HL-60 (cell line): Measurements from ENCODE around the gene ATP2B3.

Source experiments
- DNase-seq, 2 experiments: peaks; one replicate each; pipeline ENCODE4 v3.0.0-alpha.2; 2010 to 2020; ENCODE audit warnings: low read depth in 1 of 2, low spot score in 1 of 2
- H3K27ac ChIP-seq: fragments of 250-450 bp; sonication (Bioruptor Pico); replicated peaks from 2 replicates; pipeline ENCODE4 v1.5.1; 2020; ENCODE audit warnings: mild to moderate bottlenecking, moderate library complexity
- H3K27me3 ChIP-seq: fragments of 250-450 bp; sonication (Bioruptor Pico); 2 replicates; pipeline ENCODE4 v1.5.1; 2021; ENCODE audit warnings: mild to moderate bottlenecking, moderate library complexity; ENCODE audit not compliant: insufficient read depth, poor library complexity, severe bottlenecking
- H3K4me3 ChIP-seq: replicated peaks from 2 replicates; pipeline ENCODE4 v1.5.1; 2011; ENCODE audit warnings: mild to moderate bottlenecking, control low read depth, low read length; ENCODE audit not compliant: insufficient read depth
- GABPA ChIP-seq: IDR thresholded peaks from 2 replicates; pipeline ENCODE4 v1.6.1; 2012; ENCODE audit warnings: low read depth
- POLR2AphosphoS5 ChIP-seq: IDR thresholded peaks from 2 replicates; pipeline ENCODE4 v1.6.1; 2012; ENCODE audit warnings: low read depth
- SPI1 ChIP-seq: IDR thresholded peaks from 2 replicates; pipeline ENCODE4 v1.6.1; 2012; ENCODE audit warnings: low read depth, mild to moderate bottlenecking, borderline replicate concordance
- TF ChIP-seq, protein P1 (sequence below): IDR thresholded peaks from one replicate; pipeline ENCODE4 v1.5.1; 2011; ENCODE audit warnings: low read length, control low read depth, inconsistent platforms; ENCODE audit not compliant: insufficient read depth
- TF ChIP-seq, protein P2 (sequence below): IDR thresholded peaks from 2 replicates; pipeline ENCODE4 v1.6.1; 2012; ENCODE audit warnings: low read depth; ENCODE audit not compliant: insufficient replicate concordance

The ATP2B3 gene

DNA sequence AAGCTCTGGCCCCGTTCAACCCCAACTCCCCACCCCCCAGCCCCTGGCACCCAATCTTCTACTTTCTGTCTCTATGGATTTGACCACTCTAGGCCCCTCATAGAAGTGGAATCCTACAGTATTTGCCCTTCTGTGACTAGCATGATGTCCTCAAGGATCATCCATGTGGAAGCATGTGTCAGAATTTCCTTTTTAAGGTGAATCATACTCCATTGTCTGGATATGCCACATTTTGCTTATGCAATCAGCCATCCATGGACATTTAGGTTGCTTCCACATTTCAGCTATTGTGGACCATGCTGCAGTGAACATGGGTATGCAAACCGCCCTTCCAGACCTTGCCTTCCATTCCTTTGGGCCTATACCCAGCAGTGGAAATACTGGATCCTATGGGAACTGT lies 66.0 kb downstream of the ATP2B3 start:
- H3K27me3 ChIP-seq: no peaks in the 10 kb centered on the region
- H3K4me3 ChIP-seq: no peak overlapping the region

DNA sequence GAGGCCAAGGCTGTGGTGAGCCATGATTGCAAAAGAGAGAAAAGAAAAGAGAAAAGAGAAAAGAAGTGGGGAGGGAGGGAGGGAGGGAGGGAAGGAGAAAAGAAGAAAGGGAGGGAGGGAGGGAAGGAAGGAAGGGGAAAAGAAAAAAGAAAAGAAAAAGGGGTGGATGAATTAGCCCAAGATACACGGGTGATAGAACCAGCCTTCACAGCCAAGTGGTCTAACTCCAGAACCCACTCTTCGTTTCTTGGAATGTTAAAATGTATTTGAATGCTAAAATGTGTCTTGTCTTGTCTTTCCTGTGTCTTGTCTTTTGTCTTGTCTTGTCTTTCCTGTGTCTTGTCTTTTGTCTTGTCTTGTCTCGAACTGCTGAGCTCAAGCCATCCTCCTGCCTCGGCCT lies 68.4 kb downstream of the ATP2B3 start:
- TF ChIP-seq SPI1 (no peak), POLR2AphosphoS5 (no peak)
- TF ChIP-seq, protein P1, sequence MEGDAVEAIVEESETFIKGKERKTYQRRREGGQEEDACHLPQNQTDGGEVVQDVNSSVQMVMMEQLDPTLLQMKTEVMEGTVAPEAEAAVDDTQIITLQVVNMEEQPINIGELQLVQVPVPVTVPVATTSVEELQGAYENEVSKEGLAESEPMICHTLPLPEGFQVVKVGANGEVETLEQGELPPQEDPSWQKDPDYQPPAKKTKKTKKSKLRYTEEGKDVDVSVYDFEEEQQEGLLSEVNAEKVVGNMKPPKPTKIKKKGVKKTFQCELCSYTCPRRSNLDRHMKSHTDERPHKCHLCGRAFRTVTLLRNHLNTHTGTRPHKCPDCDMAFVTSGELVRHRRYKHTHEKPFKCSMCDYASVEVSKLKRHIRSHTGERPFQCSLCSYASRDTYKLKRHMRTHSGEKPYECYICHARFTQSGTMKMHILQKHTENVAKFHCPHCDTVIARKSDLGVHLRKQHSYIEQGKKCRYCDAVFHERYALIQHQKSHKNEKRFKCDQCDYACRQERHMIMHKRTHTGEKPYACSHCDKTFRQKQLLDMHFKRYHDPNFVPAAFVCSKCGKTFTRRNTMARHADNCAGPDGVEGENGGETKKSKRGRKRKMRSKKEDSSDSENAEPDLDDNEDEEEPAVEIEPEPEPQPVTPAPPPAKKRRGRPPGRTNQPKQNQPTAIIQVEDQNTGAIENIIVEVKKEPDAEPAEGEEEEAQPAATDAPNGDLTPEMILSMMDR: no peak
- no peak for DNase-seq
- Histone ChIP-seq H3K4me3 (no peak overlapping the region), H3K27ac (no peak overlapping the region), H3K27me3 (no peaks in the 10 kb centered on the region)

More for the DNA sequence above, 66.0 kb downstream of the ATP2B3 start:
- DNase-seq: no peak
- H3K27ac ChIP-seq: no peak overlapping the region; the same call in 1 of the 2 replicates
- no peak for TF ChIP-seq GABPA
- no peak for TF ChIP-seq SPI1
- TF ChIP-seq POLR2AphosphoS5: no peak
- TF ChIP-seq, protein P1: no peak
- TF ChIP-seq, protein P2, sequence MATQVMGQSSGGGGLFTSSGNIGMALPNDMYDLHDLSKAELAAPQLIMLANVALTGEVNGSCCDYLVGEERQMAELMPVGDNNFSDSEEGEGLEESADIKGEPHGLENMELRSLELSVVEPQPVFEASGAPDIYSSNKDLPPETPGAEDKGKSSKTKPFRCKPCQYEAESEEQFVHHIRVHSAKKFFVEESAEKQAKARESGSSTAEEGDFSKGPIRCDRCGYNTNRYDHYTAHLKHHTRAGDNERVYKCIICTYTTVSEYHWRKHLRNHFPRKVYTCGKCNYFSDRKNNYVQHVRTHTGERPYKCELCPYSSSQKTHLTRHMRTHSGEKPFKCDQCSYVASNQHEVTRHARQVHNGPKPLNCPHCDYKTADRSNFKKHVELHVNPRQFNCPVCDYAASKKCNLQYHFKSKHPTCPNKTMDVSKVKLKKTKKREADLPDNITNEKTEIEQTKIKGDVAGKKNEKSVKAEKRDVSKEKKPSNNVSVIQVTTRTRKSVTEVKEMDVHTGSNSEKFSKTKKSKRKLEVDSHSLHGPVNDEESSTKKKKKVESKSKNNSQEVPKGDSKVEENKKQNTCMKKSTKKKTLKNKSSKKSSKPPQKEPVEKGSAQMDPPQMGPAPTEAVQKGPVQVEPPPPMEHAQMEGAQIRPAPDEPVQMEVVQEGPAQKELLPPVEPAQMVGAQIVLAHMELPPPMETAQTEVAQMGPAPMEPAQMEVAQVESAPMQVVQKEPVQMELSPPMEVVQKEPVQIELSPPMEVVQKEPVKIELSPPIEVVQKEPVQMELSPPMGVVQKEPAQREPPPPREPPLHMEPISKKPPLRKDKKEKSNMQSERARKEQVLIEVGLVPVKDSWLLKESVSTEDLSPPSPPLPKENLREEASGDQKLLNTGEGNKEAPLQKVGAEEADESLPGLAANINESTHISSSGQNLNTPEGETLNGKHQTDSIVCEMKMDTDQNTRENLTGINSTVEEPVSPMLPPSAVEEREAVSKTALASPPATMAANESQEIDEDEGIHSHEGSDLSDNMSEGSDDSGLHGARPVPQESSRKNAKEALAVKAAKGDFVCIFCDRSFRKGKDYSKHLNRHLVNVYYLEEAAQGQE: no peak

DNA sequence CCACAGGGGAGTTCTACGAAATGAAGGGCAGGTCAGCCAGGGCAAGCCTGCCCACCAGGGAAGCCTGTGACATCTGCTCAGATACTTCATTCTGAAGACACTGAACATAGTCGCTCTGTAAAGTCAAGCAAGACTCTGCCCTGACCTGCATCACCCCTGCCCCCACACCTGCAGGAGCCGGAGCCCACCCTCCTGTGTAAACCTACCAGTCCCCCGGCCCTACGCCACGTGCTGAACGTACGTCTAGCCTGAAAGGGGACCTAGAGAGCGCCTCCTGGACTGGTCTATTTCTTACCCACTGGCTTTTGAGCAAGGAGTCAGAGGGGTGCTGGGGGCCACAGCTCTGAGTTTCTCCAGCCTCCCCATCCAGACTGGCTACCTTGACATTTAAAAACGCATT lies 69.9 kb downstream of the ATP2B3 start:
- H3K4me3 ChIP-seq: no peak overlapping the region
- H3K27ac ChIP-seq: no peak overlapping the region
- no peak for DNase-seq
- no peaks in the 10 kb centered on the region for H3K27me3 ChIP-seq
- TF ChIP-seq POLR2AphosphoS5: no peak
- TF ChIP-seq GABPA: no peak
- TF ChIP-seq, protein P1: no peak
- no peak for TF ChIP-seq SPI1
- TF ChIP-seq, protein P2: no peak

DNA sequence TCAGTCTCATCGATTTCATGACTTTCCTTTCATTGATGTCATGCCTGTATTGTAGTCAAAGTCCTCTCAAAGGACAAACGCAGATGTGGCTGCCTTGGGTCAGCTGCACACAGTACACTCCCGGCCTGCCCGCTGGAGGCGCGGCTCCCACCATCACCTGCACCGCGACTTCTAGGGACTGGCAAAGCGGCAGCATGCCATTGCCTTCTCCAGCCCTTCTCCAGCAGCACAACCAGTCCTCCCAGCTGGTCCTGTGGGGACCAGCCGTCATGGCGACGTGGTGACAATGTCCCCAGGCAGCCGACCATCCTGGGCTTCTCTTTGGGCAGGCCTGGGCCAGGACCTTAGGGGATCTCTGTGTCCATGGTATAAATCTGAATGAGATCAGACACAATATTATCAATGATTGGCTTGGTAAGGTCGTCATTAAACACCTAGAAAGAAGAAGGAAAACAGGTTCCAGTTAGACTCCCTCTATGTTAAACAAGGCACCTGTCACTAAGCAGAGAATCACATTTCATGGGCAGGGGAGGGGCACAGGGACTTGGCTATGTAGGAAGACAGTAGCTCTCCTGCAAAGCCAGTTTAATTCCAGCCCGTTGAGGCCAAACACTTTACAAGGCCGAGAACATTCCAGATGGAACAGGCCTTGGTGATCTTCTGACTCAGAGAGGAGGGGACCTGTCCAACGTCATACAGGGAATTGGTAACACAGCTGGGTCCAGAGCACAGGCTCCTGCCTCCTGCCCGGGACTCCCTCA lies 70.8 kb downstream of the ATP2B3 start:
- Histone ChIP-seq H3K27ac (no peak overlapping the region), H3K27me3 (no peaks in the 10 kb centered on the region), H3K4me3 (no peak overlapping the region)
- TF ChIP-seq, protein P1: no peak
- DNase-seq: no peak
